ENCODE data around the gene BRD3.

The BRD3 gene

DNA sequence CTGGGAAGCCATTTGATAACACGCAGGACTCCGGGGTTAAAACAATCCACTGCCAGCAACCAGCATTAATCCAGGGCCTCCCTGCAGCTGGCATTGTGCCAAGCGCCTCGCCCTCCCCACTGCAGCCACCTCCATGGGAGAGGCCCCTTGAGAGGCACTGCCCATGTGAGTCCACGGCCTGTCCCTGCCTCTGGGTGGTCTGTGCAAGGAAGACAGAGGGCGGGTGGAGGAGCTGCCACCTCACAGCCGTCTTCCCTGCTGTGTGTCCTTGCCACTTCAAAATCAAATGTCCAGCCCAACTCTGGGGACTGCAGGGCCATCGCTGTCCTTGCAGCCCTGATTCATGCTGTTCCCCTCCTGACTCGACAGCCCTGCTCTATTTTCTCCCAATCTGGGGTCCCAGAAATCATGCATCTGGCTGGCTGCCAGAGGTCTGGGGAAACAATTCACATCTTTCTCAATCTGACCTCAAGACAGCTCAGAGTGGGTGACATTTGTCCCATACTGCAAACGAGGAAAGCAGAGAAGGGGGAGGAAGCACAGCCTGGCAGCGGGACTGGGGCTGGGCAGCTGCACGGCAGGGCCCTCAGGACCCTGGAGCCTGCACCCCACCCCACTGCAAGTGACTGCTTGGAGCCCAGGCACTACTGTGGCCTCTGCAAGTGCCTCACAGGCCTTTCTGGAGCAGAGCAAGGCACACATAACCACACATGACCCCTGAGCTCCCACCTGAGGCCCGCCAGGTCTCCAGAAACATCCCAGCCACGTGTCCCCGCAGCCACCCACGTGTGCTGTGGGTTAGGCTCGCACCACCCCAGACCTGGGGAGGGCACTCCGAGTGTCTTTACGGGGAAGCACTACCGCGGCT is 26.8 kb downstream of the BRD3 start:
- H3K4me1 ChIP-seq (ENCODE audit: insufficient read depth, insufficient read length): peaks cover 2% of the 10 kb centered on the region
- no peaks in the 10 kb centered on the region for H3K9me3 ChIP-seq (ENCODE audit: insufficient read depth, low read length)
- H3K36me3 ChIP-seq (ENCODE audit: insufficient read depth, insufficient read length, low read length): peaks cover 82% of the 10 kb centered on the region

DNA sequence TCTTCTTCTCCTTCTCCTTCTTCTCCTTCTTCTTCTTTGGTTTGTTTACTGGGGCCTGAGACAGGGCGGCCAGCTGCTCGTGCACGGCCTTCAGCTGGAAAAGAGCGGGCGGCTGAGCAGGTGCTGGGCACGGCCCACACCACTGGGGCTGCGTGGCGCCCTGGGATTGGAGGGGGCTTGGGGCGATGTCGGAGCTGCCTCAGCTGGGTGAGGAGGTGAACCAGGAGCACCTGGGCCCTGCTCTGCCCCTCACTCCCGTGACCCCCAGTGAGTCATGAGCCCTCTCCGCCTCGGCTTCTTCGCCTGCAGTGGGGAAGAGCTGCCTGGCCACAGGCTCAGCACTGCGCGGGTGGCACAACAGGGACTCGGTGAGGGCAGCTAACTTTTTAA is 27.7 kb downstream of the BRD3 start:
- Histone ChIP-seq H3K36me3 (ENCODE audit: insufficient read depth, insufficient read length, low read length) (peaks cover 82% of the 10 kb centered on the region), H3K4me1 (ENCODE audit: insufficient read depth, insufficient read length) (no peaks in the 10 kb centered on the region), H3K9me3 (ENCODE audit: insufficient read depth, low read length) (no peaks in the 10 kb centered on the region), H3K9ac (ENCODE audit: insufficient read length, low read depth) (no peak overlapping the region), H3K4me3 (ENCODE audit: insufficient read length, low read depth) (no peak overlapping the region), H3K27me3 (ENCODE audit: insufficient read depth, insufficient read length) (no peaks in the 10 kb centered on the region)
- DNase-seq (ENCODE audit: low read depth, low spot score): no peak
- TF ChIP-seq ZNF274 (IDR thresholded peaks at IDR 0.05; ENCODE audit: low read depth, low read length) (no peak), SUZ12 (IDR thresholded peaks at IDR 0.05; ENCODE audit: extremely low read depth, insufficient read depth, insufficient read length) (no peak), YY1 (IDR thresholded peaks at IDR 0.05; ENCODE audit: insufficient read depth, insufficient read length) (no peak)

More for the DNA sequence above, 26.8 kb downstream of the BRD3 start:
- no peak for TF ChIP-seq SUZ12 (IDR thresholded peaks at IDR 0.05; ENCODE audit: extremely low read depth, insufficient read depth, insufficient read length)
- H3K9ac ChIP-seq (ENCODE audit: insufficient read length, low read depth): no peak overlapping the region
- no peaks in the 10 kb centered on the region for H3K27me3 ChIP-seq (ENCODE audit: insufficient read depth, insufficient read length)
- no peak for DNase-seq (ENCODE audit: low read depth, low spot score)
- H3K4me3 ChIP-seq (ENCODE audit: insufficient read length, low read depth): no peak overlapping the region

DNA sequence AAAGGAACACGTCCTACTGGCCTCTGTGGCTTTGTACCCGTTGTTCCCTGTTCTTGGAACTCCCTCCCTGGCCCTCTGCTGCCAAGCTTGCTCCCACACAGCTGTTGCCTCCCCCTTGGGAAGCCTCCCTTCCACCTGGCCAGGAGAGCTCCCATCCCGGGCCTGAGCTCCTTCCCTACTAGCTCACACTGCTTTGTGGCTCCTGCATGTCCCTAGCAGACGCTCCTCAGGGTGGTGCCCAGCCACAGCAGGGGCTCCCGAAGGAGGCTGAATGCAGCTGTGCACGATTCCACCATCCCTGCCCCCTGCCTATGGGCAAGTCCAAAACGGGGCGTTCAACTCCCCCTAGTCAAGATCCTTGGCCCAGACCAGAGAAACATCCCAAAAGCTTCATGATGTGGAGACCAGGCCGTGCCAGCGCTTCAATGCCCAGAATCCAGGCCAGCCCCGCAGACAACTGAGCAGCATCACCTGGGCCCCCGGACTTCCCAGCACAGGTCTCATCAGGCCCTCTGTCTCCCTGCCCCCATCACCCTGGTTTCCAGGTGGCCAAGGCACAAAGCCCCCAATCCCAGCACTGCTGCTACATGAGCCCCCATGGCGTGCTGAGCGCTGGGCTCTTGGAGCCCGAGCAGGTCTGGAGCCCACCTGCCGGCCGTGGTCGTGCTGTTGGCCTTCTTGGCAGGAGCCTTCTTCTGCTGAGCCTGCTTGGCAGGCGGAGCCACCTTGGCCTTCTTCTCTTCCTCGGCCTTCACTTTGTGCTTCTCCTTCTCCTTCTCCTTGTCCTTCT is 28.2 kb downstream of the BRD3 start:
- no peak for DNase-seq (ENCODE audit: low read depth, low spot score)
- Histone ChIP-seq H3K36me3 (ENCODE audit: insufficient read depth, insufficient read length, low read length) (peaks cover 82% of the 10 kb centered on the region), H3K27me3 (ENCODE audit: insufficient read depth, insufficient read length) (no peaks in the 10 kb centered on the region), H3K9me3 (ENCODE audit: insufficient read depth, low read length) (no peaks in the 10 kb centered on the region), H3K4me3 (ENCODE audit: insufficient read length, low read depth) (no peak overlapping the region), H3K4me1 (ENCODE audit: insufficient read depth, insufficient read length) (no peaks in the 10 kb centered on the region), H3K9ac (ENCODE audit: insufficient read length, low read depth) (no peak overlapping the region)
- TF ChIP-seq ZNF274 (IDR thresholded peaks at IDR 0.05; ENCODE audit: low read depth, low read length): no peak
- TF ChIP-seq YY1 (IDR thresholded peaks at IDR 0.05; ENCODE audit: insufficient read depth, insufficient read length): no peak
- TF ChIP-seq SUZ12 (IDR thresholded peaks at IDR 0.05; ENCODE audit: extremely low read depth, insufficient read depth, insufficient read length): no peak

DNA sequence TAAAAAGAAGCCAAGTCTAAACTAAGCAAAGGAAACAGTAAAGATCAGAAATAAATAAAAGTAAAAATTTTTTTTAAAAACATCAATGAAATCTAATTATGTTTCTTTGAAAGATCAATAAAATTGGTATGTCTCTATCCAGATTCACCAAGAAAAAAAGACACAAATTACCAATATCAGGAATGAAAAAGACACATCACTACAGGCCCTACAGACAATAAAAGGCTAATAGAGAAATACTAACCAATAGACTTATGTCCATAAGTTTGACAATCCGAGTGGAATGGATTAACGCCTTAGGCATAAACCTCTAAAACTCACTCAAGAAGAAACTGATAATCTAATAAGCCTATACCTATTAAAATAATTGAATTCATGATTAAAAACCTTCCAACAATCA is 30.2 kb downstream of the BRD3 start:
- no peaks in the 10 kb centered on the region for H3K4me1 ChIP-seq (ENCODE audit: insufficient read depth, insufficient read length)
- no peaks in the 10 kb centered on the region for H3K27me3 ChIP-seq (ENCODE audit: insufficient read depth, insufficient read length)
- no peak for DNase-seq (ENCODE audit: low read depth, low spot score)
- H3K9me3 ChIP-seq (ENCODE audit: insufficient read depth, low read length): no peaks in the 10 kb centered on the region
- H3K36me3 ChIP-seq (ENCODE audit: insufficient read depth, insufficient read length, low read length): peaks cover 86% of the 10 kb centered on the region
- H3K4me3 ChIP-seq (ENCODE audit: insufficient read length, low read depth): no peak overlapping the region
- no peak for TF ChIP-seq YY1 (IDR thresholded peaks at IDR 0.05; ENCODE audit: insufficient read depth, insufficient read length)
- TF ChIP-seq SUZ12 (IDR thresholded peaks at IDR 0.05; ENCODE audit: extremely low read depth, insufficient read depth, insufficient read length): no peak
- no peak for TF ChIP-seq ZNF274 (IDR thresholded peaks at IDR 0.05; ENCODE audit: low read depth, low read length)
- no peak overlapping the region for H3K9ac ChIP-seq (ENCODE audit: insufficient read length, low read depth)

DNA sequence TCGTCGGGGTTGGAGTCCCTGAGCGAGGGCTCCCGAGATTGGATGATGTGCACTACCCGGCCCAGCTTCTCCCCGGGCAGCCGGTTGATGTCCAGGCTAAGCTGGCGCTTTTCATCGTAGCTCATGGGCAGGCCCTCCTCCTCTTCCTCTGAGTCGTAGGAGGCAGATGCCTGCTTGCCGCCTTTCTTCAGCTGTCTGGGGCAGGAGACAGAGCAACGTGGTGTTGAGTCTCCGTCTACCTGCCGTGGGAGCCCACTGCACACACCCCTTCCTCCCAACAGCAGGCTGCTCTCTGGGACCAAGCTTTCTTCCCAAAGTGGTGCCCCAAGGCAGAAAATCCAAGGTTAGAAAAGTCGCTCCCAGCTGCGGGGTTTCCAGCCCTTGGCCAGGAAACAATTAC is 31.7 kb downstream of the BRD3 start:
- Histone ChIP-seq H3K4me1 (ENCODE audit: insufficient read depth, insufficient read length) (no peaks in the 10 kb centered on the region), H3K4me3 (ENCODE audit: insufficient read length, low read depth) (no peak overlapping the region), H3K9me3 (ENCODE audit: insufficient read depth, low read length) (no peaks in the 10 kb centered on the region), H3K27me3 (ENCODE audit: insufficient read depth, insufficient read length) (no peaks in the 10 kb centered on the region), H3K36me3 (ENCODE audit: insufficient read depth, insufficient read length, low read length) (peaks cover 88% of the 10 kb centered on the region), H3K9ac (ENCODE audit: insufficient read length, low read depth) (no peak overlapping the region)
- TF ChIP-seq YY1 (IDR thresholded peaks at IDR 0.05; ENCODE audit: insufficient read depth, insufficient read length): no peak
- no peak for TF ChIP-seq SUZ12 (IDR thresholded peaks at IDR 0.05; ENCODE audit: extremely low read depth, insufficient read depth, insufficient read length)
- TF ChIP-seq ZNF274 (IDR thresholded peaks at IDR 0.05; ENCODE audit: low read depth, low read length): no peak
- DNase-seq (ENCODE audit: low read depth, low spot score): no peak

DNA sequence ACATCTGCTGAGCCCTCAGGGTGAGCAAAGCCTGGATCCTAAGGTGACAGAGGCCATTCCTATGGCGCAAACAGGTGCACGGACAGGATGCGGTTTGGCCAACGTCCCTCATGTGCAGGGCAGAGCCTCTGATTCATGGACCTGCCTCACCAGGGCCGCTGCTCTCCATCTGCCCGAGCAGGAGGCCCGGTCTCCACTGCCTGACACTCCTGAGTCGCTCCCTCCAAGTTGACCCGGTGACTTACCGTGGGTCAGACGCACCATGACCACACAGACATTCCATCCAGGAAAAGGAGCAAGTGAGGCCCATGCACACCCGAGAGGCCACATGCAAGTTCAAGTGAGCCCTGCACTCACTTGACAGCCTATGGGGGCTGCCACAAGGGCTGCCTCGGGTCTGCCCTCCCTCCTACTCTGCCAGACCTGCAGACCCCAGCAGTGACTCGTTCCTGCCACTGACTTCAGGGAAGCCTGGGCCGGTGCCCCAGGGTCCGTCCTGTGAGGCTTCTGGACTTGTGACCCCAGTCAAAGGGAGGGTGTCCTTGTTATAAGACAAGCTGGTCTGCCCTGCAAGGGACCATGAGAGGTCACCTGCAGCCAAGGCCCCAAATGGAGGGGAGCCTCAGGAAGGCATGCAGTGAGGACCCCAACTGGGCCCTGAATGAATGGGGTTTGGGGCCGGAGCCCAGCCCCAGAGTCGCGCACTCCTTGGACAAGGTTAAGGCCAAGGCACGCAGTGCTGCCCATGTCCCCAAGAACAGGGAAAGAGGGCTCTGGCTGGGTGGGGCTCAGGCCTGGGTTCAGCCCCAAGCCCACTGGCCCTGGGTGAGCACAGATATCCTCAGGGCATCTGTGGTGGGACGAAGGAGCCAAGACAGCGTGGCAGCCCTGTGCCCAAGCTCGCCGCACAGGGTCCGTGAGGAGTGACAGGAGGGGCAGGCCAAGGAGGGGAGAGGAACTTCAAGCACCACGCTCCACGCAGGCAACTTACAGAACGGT is 32.5 kb downstream of the BRD3 start:
- TF ChIP-seq SUZ12 (IDR thresholded peaks at IDR 0.05; ENCODE audit: extremely low read depth, insufficient read depth, insufficient read length): no peak
- no peak for TF ChIP-seq ZNF274 (IDR thresholded peaks at IDR 0.05; ENCODE audit: low read depth, low read length)
- no peak for TF ChIP-seq YY1 (IDR thresholded peaks at IDR 0.05; ENCODE audit: insufficient read depth, insufficient read length)
- H3K4me1 ChIP-seq (ENCODE audit: insufficient read depth, insufficient read length): no peaks in the 10 kb centered on the region
- peaks cover 88% of the 10 kb centered on the region for H3K36me3 ChIP-seq (ENCODE audit: insufficient read depth, insufficient read length, low read length)
- no peak for DNase-seq (ENCODE audit: low read depth, low spot score)
- no peak overlapping the region for H3K9ac ChIP-seq (ENCODE audit: insufficient read length, low read depth)
- no peaks in the 10 kb centered on the region for H3K27me3 ChIP-seq (ENCODE audit: insufficient read depth, insufficient read length)
- H3K4me3 ChIP-seq (ENCODE audit: insufficient read length, low read depth): no peak overlapping the region
- no peaks in the 10 kb centered on the region for H3K9me3 ChIP-seq (ENCODE audit: insufficient read depth, low read length)
